Activated T-cell treated with anti-CD3 and anti-CD28 coated beads, Interleukin-2, amount 50 U/mL, for 4 hours (primary cell): ENCODE measurements around the gene SLC43A2. TPM values are rescaled to one million over a fixed set of nuclear protein-coding genes. Genes with fewer than 3 reads are reported as not detected.

Source experiments
- ATAC-seq, 2 donors: fragments of 200-7000 bp; cut with Tn5 transposase; one replicate each; pipeline ENCODE4 v1.10.0; 2021
- DNase-seq: peaks from one replicate; pipeline ENCODE4 v3.0.0-alpha.2; 2020
- H3K27me3 Mint-ChIP-seq: one replicate; pipeline ENCODE4 v1.8.0; 2021; ENCODE audit warnings: low read depth, mixed read lengths
- H3K36me3 Mint-ChIP-seq: one replicate; pipeline ENCODE4 v1.8.0; 2022; ENCODE audit warnings: mixed read lengths; ENCODE audit not compliant: insufficient read depth
- H3K4me1 Mint-ChIP-seq: one replicate; pipeline ENCODE4 v1.8.0; 2021; ENCODE audit warnings: low read depth, mixed read lengths
- H3K4me3 Mint-ChIP-seq: one replicate; pipeline ENCODE4 v1.8.0; 2021; ENCODE audit warnings: mild to moderate bottlenecking, moderate library complexity, mixed read lengths
- H3K9me3 Mint-ChIP-seq: one replicate; pipeline ENCODE4 v1.8.0; 2021; ENCODE audit warnings: mixed read lengths
- total RNA-seq, 3 donors: library from RNA; stranded (reverse); gene quantifications; one replicate each; pipeline ENCODE4 v1.2.1, GENCODE V29; 2021

Gene SLC43A2
- total RNA-seq, 3 donors from 2014 or later = 4.1 to 9.4 (median 5.0) TPM

DNA sequence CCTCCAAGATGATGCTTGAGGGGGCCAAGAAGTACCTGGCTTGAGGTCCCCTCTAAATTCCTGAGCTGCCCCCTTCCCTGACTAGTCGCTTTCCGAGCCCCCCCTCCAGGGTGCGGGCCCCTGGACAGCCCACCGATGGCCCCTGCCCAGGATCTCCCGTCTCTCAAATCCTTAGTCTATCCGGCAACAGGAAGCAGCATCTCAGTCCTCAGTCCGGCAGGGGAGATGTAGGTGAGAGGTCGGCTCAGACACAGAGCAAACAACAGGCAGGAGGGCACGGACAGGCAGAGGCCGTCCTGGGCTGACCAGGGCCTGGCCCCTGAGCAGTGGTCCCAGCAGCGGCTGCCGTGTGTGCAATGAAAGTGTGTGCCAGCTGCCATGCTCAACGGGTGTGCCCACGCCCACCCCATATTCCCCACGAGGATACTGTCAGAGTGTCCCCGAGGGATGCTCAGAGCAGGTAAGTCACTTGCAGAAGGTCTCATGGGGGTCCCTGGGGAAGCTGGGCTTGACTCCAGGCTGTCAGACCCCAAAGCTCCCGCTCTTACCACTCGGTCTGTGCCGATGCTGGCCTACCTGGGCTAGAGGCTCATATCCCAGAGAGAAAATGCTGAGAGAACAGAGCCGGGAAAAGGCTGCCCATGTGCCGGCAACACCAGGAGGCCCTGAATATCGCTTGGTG lies 7.2 kb downstream of the SLC43A2 start:
- Mint-ChIP-seq H3K9me3 (no peaks in the 10 kb centered on the region), H3K27me3 (no peaks in the 10 kb centered on the region), H3K36me3 (peaks cover 2% of the 10 kb centered on the region), H3K4me3 (no peak overlapping the region), H3K4me1 (peaks cover 1% of the 10 kb centered on the region)
- no peak for ATAC-seq
- DNase-seq = no peak

DNA sequence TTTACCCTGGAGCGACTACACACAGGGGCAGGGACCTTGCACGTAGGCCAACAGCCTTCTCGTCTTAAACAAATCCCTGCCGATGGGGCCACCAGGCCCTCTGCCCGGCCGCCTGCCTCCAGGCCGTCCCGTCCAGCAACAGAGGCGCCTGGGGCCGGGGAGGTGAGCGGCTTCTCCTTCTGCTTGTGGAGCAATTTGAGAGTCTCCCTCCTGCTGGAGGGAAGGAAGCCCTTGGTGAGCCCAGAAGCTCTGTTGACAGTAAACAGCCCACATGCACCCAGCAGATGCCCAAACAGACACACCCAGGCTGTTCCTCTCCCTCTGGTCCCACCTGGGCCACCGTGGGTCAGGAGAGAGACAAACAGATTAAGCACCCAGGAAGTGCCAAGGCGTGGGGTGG lies 8.1 kb downstream of the SLC43A2 start:
- Mint-ChIP-seq H3K36me3 (peaks cover 2% of the 10 kb centered on the region), H3K27me3 (no peaks in the 10 kb centered on the region), H3K9me3 (no peaks in the 10 kb centered on the region), H3K4me1 (no peaks in the 10 kb centered on the region), H3K4me3 (no peak overlapping the region)
- no peak for DNase-seq
- ATAC-seq = no peak

DNA sequence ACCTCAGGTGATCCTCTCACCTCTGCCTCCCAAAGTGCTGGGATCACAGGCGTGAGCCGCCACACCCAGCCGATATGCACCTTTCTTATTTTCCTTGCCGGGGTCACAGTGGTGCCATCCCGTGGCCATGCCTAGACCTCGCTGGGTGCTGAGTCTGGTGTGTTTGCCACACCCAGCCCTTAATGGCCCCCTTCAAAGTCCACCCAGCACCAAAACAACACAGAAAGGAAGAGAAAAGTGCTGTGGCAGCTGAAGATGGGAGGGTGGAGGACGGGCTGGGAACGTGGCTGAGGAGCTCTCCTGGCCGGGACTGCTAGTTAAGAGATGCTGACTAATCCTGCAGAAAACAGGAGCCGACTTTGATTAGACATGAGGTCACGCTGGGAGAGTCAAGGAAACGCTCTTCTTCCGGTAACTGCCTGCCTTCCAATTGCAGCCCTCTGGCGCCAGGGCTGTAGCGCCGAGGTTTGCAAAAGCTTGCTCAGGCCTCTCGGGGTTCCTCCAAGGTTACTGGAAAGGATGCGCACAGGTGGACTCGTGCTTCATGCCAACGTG lies 10.9 kb downstream of the SLC43A2 start:
- H3K27me3 Mint-ChIP-seq = no peaks in the 10 kb centered on the region
- ATAC-seq = no peak
- peaks cover 2% of the 10 kb centered on the region for H3K36me3 Mint-ChIP-seq
- no peak overlapping the region for H3K4me3 Mint-ChIP-seq
- no peaks in the 10 kb centered on the region for H3K4me1 Mint-ChIP-seq
- H3K9me3 Mint-ChIP-seq = no peaks in the 10 kb centered on the region
- no peak for DNase-seq

DNA sequence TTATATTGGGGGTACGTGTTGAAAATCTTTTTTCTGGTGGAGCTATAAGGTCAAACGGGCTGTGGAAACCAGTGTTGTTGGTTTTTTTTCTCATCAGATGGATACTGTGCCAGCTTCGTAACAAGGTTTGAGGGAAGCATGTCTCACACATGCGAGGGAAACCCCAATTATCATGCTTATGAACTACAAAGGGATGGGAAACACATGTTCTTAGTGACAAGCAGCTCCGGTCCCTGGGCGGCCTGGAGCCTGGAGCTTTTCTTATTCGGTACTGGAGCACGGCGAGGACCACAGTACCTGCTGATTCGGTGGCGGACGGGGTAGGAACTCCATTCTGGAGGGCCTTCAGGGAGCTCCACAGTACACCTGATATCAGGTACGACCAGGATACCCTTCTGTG lies 12.5 kb downstream of the SLC43A2 start:
- no peak overlapping the region for H3K4me3 Mint-ChIP-seq
- ATAC-seq (no peak), DNase-seq (no peak)
- H3K9me3 Mint-ChIP-seq = no peaks in the 10 kb centered on the region
- H3K27me3 Mint-ChIP-seq = no peaks in the 10 kb centered on the region
- H3K36me3 Mint-ChIP-seq = peaks cover 2% of the 10 kb centered on the region
- no peaks in the 10 kb centered on the region for H3K4me1 Mint-ChIP-seq

DNA sequence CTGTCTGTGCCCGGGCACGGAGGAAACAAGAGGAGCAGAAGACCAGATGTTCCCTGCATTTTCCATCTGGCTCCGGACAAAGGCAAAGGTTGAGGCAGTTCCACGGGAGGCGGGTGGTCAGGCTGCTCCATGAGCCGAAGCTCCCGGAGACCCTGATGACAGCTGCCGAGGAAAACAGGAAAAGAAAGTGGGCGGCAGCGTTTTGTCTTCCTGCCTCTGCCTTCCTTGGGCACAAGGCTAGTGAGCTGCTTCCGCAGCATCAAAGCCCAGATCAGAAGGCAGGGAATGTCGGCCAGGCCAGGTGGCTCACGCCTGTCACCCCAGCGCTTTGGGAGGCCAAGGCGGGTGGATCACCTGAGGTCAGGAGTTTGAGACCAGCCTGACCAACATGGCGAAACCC lies 16.2 kb downstream of the SLC43A2 start:
- ATAC-seq = no peak
- H3K27me3 Mint-ChIP-seq = no peaks in the 10 kb centered on the region

DNA sequence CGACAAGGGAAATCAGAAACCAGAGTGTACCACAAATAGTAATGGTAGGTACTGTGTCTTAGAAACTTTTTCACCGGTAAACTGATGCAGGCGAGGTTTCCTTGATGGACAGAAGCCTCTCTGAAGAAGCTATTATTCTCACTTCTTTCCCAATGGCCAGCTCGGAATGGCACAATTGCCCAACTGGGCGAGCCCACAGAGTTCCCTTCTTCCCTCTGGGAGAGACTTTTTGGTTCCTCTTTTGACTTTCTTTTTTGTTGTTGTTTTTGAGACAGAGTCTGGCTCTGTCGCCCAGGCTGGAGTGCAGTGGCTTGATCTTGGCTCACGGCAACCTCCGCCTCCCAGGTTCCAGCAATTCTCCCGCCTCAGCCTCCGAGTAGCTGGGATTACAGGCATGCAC lies 16.9 kb downstream of the SLC43A2 start:
- no peaks in the 10 kb centered on the region for H3K27me3 Mint-ChIP-seq
- DNase-seq = no peak
- no peak overlapping the region for H3K4me3 Mint-ChIP-seq
- ATAC-seq = no peak
- H3K9me3 Mint-ChIP-seq = no peaks in the 10 kb centered on the region
- H3K36me3 Mint-ChIP-seq = no peaks in the 10 kb centered on the region
- peaks cover 20% of the 10 kb centered on the region for H3K4me1 Mint-ChIP-seq

More for the DNA sequence above, 16.2 kb downstream of the SLC43A2 start:
- peaks cover 13% of the 10 kb centered on the region for H3K4me1 Mint-ChIP-seq
- DNase-seq = no peak
- H3K9me3 Mint-ChIP-seq = no peaks in the 10 kb centered on the region
- H3K36me3 Mint-ChIP-seq = no peaks in the 10 kb centered on the region
- no peak overlapping the region for H3K4me3 Mint-ChIP-seq

DNA sequence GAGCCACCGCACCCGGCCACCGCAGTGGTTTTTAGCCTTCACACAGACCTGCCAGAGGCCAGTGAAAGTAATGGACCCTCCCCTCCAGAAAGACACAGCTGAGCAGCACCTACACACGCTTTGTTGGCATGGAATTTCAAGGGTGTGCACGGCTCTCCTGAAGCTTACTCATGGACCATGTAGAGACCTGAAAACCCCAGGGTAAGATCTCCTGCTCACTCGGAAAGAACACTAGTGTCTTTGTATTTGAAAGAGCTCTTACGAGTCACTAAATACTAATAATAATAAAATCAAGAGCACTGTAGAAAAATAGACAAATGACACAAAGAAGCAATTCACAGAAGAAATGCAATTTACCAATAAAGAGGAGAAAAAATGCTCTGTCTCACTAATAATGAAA lies 20.0 kb downstream of the SLC43A2 start:
- ATAC-seq (no peak), DNase-seq (no peak)
- H3K27me3 Mint-ChIP-seq = no peaks in the 10 kb centered on the region
- no peaks in the 10 kb centered on the region for H3K9me3 Mint-ChIP-seq
- no peaks in the 10 kb centered on the region for H3K36me3 Mint-ChIP-seq
- H3K4me3 Mint-ChIP-seq = no peak overlapping the region
- H3K4me1 Mint-ChIP-seq = peaks cover 26% of the 10 kb centered on the region

DNA sequence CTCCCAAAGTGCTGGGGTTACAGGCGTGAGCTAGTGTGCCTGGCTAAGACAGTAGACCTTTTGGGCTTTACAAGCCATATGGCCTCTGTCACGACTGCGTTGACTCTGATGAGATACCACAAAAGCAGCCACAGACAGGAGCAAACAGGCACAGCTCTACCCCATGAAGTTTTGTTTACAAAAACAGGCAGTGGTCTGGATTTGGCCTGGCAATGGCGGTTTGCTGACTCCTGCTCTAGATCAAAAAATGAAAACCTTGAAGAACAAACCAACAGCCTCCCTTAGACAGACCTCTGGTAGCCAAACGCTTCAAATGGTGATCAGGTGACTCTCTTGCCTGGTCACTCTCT lies 20.7 kb downstream of the SLC43A2 start:
- Mint-ChIP-seq H3K4me3 (peak overlapping the region; percentile 29), H3K9me3 (no peaks in the 10 kb centered on the region), H3K27me3 (no peaks in the 10 kb centered on the region), H3K36me3 (no peaks in the 10 kb centered on the region), H3K4me1 (peaks cover 26% of the 10 kb centered on the region)
- DNase-seq (no peak), ATAC-seq (no peak)

DNA sequence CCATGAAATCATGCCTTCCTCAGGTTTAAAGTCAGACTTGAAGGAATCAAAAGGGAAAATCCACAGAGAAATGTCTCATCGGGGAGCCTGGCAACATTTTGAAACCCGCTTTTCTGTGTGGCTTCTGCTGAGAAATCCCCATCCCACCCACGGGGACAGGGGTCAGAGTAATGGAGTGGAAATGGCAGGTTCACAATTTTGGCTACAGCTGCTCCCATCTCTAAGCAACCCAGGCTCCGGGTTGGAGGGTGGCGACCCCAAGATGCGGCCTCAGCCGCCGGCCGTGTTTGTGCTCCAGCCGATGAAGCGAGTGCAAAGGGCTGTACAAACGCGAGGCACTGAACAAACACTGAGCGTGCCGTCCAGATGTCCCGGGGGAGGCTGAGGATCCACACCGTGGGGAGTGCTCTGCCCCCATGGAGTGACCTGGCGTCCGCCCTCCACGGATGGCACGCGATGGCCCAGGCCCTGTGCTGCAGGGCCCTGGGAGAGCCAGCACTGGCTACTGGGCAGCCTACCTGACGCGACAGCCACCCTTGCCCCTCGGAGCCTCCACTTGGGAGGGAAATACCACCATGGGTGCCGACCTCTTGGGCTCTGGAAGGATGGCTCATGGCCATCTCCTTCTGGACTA lies 22.2 kb downstream of the SLC43A2 start:
- no peak for DNase-seq
- peaks cover 4% of the 10 kb centered on the region for H3K9me3 Mint-ChIP-seq
- no peak overlapping the region for H3K4me3 Mint-ChIP-seq
- H3K27me3 Mint-ChIP-seq = no peaks in the 10 kb centered on the region
- no peak for ATAC-seq
- peaks cover 26% of the 10 kb centered on the region for H3K4me1 Mint-ChIP-seq
- no peaks in the 10 kb centered on the region for H3K36me3 Mint-ChIP-seq

DNA sequence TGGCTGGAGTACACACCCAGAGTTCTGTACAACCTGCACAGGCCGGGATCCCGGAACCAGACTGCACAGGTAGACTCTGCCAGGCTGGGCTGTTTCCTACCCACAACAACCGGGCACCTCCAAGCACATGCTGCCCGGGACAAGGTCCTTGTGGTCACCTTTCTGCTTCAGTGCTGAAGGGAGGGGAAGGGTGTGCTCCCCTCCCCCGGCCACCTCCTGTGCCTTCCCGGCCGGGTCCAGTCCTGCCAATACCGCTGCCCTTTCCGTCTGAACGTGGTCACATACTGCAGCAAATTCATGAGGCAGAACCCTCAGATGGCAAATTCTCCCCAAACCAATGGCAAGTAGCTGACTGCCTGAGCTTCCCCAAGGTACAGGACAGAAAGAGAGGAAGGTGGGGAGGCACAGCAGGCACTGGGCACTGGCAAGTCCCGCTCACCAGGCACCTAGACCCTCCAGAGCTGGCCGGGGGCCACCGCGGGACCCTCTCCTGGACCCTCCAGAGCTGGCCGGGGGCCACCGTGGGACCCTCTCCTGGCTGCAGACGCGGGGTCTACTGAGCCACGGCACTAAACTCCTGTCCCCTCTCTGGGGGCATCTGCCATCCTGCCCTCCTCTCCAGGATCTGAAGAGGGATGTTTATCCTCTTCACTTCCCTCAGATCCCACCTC lies 22.8 kb downstream of the SLC43A2 start:
- ATAC-seq = no peak
- DNase-seq = no peak
- Mint-ChIP-seq H3K4me3 (no peak overlapping the region), H3K4me1 (peaks cover 26% of the 10 kb centered on the region), H3K9me3 (peaks cover 5% of the 10 kb centered on the region), H3K27me3 (no peaks in the 10 kb centered on the region), H3K36me3 (no peaks in the 10 kb centered on the region)

DNA sequence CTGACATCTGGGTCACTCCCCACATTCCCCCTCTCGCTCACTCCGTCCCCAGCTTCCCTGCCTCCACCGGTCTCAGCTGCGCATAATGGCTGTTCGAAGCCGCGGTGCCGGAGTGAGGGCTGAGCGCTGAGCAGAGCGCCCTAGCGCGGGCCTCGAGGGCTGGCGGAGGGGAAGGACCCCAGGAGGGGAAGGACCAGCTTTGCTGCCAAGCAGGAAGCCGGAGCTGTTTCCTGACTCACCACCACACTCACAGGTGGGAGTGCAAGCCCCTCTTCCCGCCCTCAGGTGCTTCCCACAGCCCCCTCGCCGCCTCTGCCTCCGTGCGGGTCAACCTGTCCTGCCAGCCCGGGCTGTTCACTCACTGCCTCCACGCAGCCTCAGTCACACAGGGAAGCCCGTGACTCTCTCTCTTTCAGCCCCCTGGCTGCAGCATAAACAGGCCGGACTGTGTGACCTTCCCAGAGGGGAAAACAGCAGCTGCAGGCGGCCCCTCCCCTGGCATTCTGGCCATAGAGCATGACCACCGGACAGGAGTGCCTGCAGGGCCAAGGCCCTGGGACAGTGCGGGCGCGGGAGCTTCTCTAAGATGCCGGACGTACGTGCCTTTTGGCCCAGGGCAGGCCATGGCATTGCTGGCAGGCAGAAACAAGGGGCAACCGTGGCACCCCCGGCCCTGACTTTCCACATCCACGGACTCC lies 23.7 kb downstream of the SLC43A2 start:
- H3K4me3 Mint-ChIP-seq = no peak overlapping the region
- ATAC-seq = no peak
- peaks cover 5% of the 10 kb centered on the region for H3K9me3 Mint-ChIP-seq
- no peaks in the 10 kb centered on the region for H3K36me3 Mint-ChIP-seq
- DNase-seq = no peak
- peaks cover 26% of the 10 kb centered on the region for H3K4me1 Mint-ChIP-seq
- H3K27me3 Mint-ChIP-seq = no peaks in the 10 kb centered on the region

DNA sequence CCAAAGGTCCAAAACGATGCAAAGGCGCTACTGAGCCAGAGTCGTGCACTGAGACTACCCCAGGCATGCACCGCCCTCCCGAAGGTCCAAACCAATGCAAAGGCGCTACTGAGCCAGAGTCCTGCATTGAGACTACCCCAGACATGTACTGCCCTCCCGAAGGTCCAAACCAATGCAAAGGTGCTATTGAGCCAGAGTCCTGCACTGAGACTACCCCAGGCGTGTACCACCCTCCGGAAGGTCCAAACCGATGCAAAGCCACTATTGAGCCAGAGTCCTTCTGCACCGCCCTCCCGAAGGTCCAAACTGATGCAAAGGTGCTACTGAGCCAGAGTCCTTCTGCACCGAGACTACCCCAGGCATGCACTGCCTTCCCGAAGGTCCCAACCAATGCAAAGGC lies 27.1 kb downstream of the SLC43A2 start:
- Mint-ChIP-seq H3K4me3 (no peak overlapping the region), H3K4me1 (peaks cover 6% of the 10 kb centered on the region), H3K9me3 (peaks cover 5% of the 10 kb centered on the region), H3K36me3 (no peaks in the 10 kb centered on the region), H3K27me3 (no peaks in the 10 kb centered on the region)
- ATAC-seq (no peak), DNase-seq (no peak)

DNA sequence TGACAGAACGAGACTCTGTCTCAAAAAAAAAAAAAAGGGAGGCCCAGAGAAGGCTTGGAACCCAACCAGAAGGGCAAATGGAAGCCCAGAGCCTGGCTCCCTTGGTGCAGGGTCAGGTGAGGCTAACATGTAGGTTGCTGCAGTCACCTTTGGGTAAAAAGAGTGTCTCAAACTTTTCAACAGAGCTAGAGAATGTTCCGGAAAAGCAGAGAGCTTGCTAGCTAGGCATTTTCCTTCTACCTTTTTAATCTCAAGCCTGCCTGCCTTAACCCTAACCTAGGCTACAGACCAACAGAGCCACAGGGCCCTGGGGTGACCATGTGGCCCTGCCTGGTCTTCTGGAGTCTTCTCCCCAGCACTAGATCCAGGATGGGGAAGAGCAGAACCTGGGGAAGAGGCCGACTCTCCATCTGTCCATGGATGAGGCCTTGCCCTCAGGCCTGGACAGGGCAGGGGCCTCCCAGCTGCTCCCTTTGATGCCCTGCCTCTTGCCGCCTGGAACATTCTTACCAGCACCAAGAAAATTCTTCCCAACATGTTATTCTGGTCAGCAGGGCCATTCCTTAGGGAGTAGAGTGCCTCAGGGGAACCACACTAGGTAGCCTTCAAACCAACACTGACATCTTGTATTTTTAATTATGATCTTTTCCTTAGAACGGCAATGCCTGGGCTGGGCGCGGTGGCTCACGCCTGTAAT lies 30.1 kb downstream of the SLC43A2 start:
- no peak for ATAC-seq
- Mint-ChIP-seq H3K27me3 (no peaks in the 10 kb centered on the region), H3K9me3 (peaks cover 5% of the 10 kb centered on the region), H3K4me3 (no peak overlapping the region), H3K4me1 (no peaks in the 10 kb centered on the region), H3K36me3 (no peaks in the 10 kb centered on the region)
- DNase-seq = no peak

DNA sequence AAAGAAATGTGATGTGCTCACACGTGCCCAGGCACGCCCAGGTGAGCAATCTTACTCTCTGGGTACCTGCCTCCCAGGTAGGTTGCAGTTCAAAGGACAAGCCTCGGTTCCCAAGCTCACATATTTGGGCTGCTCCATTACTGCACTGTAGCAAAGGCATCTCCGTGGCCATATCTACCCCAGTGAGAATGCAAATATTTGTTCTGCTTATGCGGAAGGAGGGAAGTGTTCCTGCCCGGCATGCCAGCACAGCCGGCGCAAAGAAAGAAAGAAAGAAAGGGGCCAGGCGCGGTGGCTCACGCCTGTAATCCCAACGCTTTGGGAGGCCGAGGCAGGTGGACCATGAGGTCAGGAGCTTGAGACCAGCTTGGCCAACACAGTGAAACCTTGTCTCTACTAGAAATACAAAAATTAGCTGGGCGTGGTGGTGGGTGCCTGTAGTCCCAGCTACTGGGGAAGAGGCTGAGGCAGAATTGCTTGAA lies 30.7 kb downstream of the SLC43A2 start:
- no peak overlapping the region for H3K4me3 Mint-ChIP-seq
- H3K27me3 Mint-ChIP-seq = no peaks in the 10 kb centered on the region
- ATAC-seq (no peak), DNase-seq (no peak)
- no peaks in the 10 kb centered on the region for H3K4me1 Mint-ChIP-seq
- H3K36me3 Mint-ChIP-seq = no peaks in the 10 kb centered on the region
- peaks cover 5% of the 10 kb centered on the region for H3K9me3 Mint-ChIP-seq
